Esophagus muscularis mucosa (tissue), 4 donors: ENCODE results near the gene NT5DC3. TPM values are rescaled to one million over a fixed set of nuclear protein-coding genes. Genes with fewer than 3 reads are reported as not detected.

Experiments used
- DNase-seq: peaks from one replicate; pipeline ENCODE4 v3.0.0-alpha.2; 2017; ENCODE audit errors: extremely low spot score
- H3K27ac ChIP-seq, 4 donors: fragments of 200-600 bp; sonication (generic); replicated peaks in 1 of 4; 1 replicate in 3 of 4; 2 replicates in 1 of 4; pipeline ENCODE4 v1.5.1; 2016 to 2019; ENCODE audit warnings: mild to moderate bottlenecking in 1 of 4
- H3K27me3 ChIP-seq, 4 donors: fragments of 200-600 bp; sonication (generic); one replicate each; pipeline versions ENCODE4 v1.5.1 to v1.6.0; 2016 to 2019
- H3K36me3 ChIP-seq, 4 donors: fragments of 200-600 bp; sonication (generic); one replicate each; pipeline ENCODE4 v1.5.1; 2016 to 2019
- H3K4me1 ChIP-seq, 4 donors: fragments of 200-600 bp; sonication (generic); one replicate each; pipeline ENCODE4 v1.5.1; 2016 to 2019
- H3K4me3 ChIP-seq, 4 donors: fragments of 200-600 bp; sonication (generic); 1 replicate in 2 of 4; 2 replicates in 2 of 4; pipeline ENCODE4 v1.5.1; 2016 to 2019; ENCODE audit warnings: mild to moderate bottlenecking in 4 of 4, moderate library complexity in 1 of 4
- H3K9me3 ChIP-seq, 4 donors: fragments of 200-600 bp; sonication (generic); 1 replicate in 3 of 4; 2 replicates in 1 of 4; pipeline ENCODE4 v1.5.1; 2016 to 2019
- CTCF ChIP-seq, 3 experiments: fragments of 200-600 bp in 2 of 3; fragments of 450-650 bp in 1 of 3; sonication (generic) in 2 of 3; IDR thresholded peaks; one replicate each; pipeline ENCODE4 v1.5.1; 2017 to 2019; ENCODE audit warnings: antibody characterized with exemption in 3 of 3, mild to moderate bottlenecking in 2 of 3, moderate library complexity in 1 of 3
- EP300 ChIP-seq: sonication (generic); formaldehyde crosslinking; IDR thresholded peaks from one replicate; pipeline ENCODE4 v1.6.1; 2017; ENCODE audit warnings: antibody characterized with exemption
- POLR2A ChIP-seq: fragments of 450-650 bp; IDR thresholded peaks from one replicate; pipeline ENCODE4 v1.6.1; 2017; ENCODE audit warnings: antibody characterized with exemption, moderate library complexity, mild to moderate bottlenecking, low read depth
- POLR2AphosphoS5 ChIP-seq, 2 donors: sonication (generic); formaldehyde crosslinking; IDR thresholded peaks; one replicate each; pipeline ENCODE4 v1.6.1; 2017; ENCODE audit warnings: antibody characterized with exemption in 2 of 2
- WGBS: methylation state at CpG from one replicate; pipeline ENCODE4 v1.1.5; 2018; 5-methylcytosine and 5-hydroxymethylcytosine counted together
- intact Hi-C: fragments of 100-400 bp; cut with DNase I; formaldehyde crosslinking; loops from one replicate; pipeline ENCODE4 v1.15.1; 2023
- total RNA-seq, 4 donors: library from RNA; depleted of rRNA; stranded (reverse); fragments of >200 nt; gene quantifications; one replicate each; pipeline versions ENCODE4 v1.1.0 to v1.2.1, GENCODE V29; 2016

The NT5DC3 gene
- total RNA-seq, 4 donors from 2014 or later = 169 to 275 (median 195) TPM

GRCh38 chr12:103852498-103852997, 11.5 kb upstream of the NT5DC3 start:
- peak overlapping the region; percentile 83 to 97 (median 96) for H3K27ac ChIP-seq
- no peaks in the 10 kb centered on the region for H3K9me3 ChIP-seq
- WGBS = 16% methylated on average over 3 of the region's 3 CpGs
- no peak overlapping the region for H3K4me3 ChIP-seq
- intact Hi-C loops = no loop called here
- TF ChIP-seq POLR2A (no peak), EP300 (no peak), CTCF (IDR thresholded peaks at IDR 0.05) (no peak), POLR2AphosphoS5 (IDR thresholded peaks at IDR 0.05) (peak in 1 of 2 donors; percentile 21)
- H3K36me3 ChIP-seq = no peaks in the 10 kb centered on the region
- H3K27me3 ChIP-seq = no peaks in the 10 kb centered on the region
- peaks cover 0 to 99% (median 92%) of the 10 kb centered on the region in 4 donors for H3K4me1 ChIP-seq
- no peak for DNase-seq

- H3K27ac ChIP-seq = peak overlapping the region; percentile 83 to 97 (median 96)
- H3K9me3 ChIP-seq = no peaks in the 10 kb centered on the region
- no peak overlapping the region for H3K4me3 ChIP-seq
- intact Hi-C loops = no loop called here
- 31% methylated on average over 1 of the region's 1 CpG for WGBS
- H3K36me3 ChIP-seq = no peaks in the 10 kb centered on the region
- H3K4me1 ChIP-seq = peaks cover 0 to 99% (median 91%) of the 10 kb centered on the region in 4 donors
- DNase-seq = no peak
- no peaks in the 10 kb centered on the region for H3K27me3 ChIP-seq
- peak in 1 of 2 donors; percentile 27 for TF ChIP-seq POLR2AphosphoS5 (IDR thresholded peaks at IDR 0.05)
- TF ChIP-seq EP300 = no peak
These were observed 10.1 kb upstream of the NT5DC3 start for GRCh38 chr12:103851127-103851526.

GRCh38 chr12:103850429-103850828, 9.4 kb upstream of the NT5DC3 start:
- peak; percentile 26 for DNase-seq
- peaks cover 0 to 95% (median 86%) of the 10 kb centered on the region in 4 donors for H3K4me1 ChIP-seq
- no peaks in the 10 kb centered on the region for H3K9me3 ChIP-seq
- intact Hi-C loops = no loop called here
- no peak overlapping the region for H3K4me3 ChIP-seq
- H3K27ac ChIP-seq = peak overlapping the region; percentile 83 to 97 (median 96)
- TF ChIP-seq EP300 (no peak), CTCF (IDR thresholded peaks at IDR 0.05) (no peak), POLR2A (no peak), POLR2AphosphoS5 (IDR thresholded peaks at IDR 0.05) (no peak)
- H3K36me3 ChIP-seq = no peaks in the 10 kb centered on the region
- H3K27me3 ChIP-seq = no peaks in the 10 kb centered on the region
- WGBS = 93% methylated on average over 1 of the region's 1 CpG

- H3K27me3 ChIP-seq = no peaks in the 10 kb centered on the region
- no peak for TF ChIP-seq POLR2A
- peak; percentile 90 for TF ChIP-seq EP300
- TF ChIP-seq CTCF (IDR thresholded peaks at IDR 0.05) = peak; percentile 26 to 46 (median 34)
- peak; percentile 88 to 90 for TF ChIP-seq POLR2AphosphoS5 (IDR thresholded peaks at IDR 0.05)
- peaks cover 0 to 93% (median 83%) of the 10 kb centered on the region in 4 donors for H3K4me1 ChIP-seq
- no peaks in the 10 kb centered on the region for H3K9me3 ChIP-seq
- no peaks in the 10 kb centered on the region for H3K36me3 ChIP-seq
- intact Hi-C loops = no loop called here
- H3K27ac ChIP-seq = peak overlapping the region; percentile 83 to 97 (median 96)
- peak overlapping the region in 1 of 4 donors; percentile 1 for H3K4me3 ChIP-seq
- DNase-seq = peak; percentile 89
- 44% methylated on average over 2 of the region's 4 CpGs for WGBS
These were observed 8.0 kb upstream of the NT5DC3 start for GRCh38 chr12:103848917-103849491.

GRCh38 chr12:103848143-103848542, 7.1 kb upstream of the NT5DC3 start:
- WGBS = 56% methylated on average over 3 of the region's 3 CpGs
- Histone ChIP-seq H3K36me3 (no peaks in the 10 kb centered on the region), H3K4me3 (peak overlapping the region in 1 of 4 donors; percentile 1), H3K9me3 (no peaks in the 10 kb centered on the region), H3K27me3 (no peaks in the 10 kb centered on the region), H3K4me1 (peaks cover 0 to 93% (median 82%) of the 10 kb centered on the region in 4 donors), H3K27ac (peak overlapping the region; percentile 83 to 97 (median 96))
- DNase-seq = peak; percentile 87
- intact Hi-C loops = no loop called here
- TF ChIP-seq EP300 (no peak), CTCF (IDR thresholded peaks at IDR 0.05) (no peak), POLR2AphosphoS5 (IDR thresholded peaks at IDR 0.05) (peak; percentile 64 to 76)
